Activated CD4-positive, alpha-beta T cell treated with anti-CD3 and anti-CD28 coated beads, Interleukin-2, amount 10 ng/mL, durations not matched to agents 7 days and 5 days (primary cell): ENCODE results near the gene ZBTB46. TPM values are rescaled to one million over a fixed set of nuclear protein-coding genes. Genes with fewer than 3 reads are reported as not detected.
"Not testable (repeated sequence)": the region's sequence is repeated elsewhere in the genome, so short reads cannot be mapped to it uniquely, and the experiment has no call there.

Experiments
- CTCF ChIA-PET: fragments of 350-600 bp; sonication (Branson Sonifier 250); formaldehyde crosslinking; loops from one replicate; lab custom pipeline; 2021; ENCODE audit warnings: antibody characterized with exemption; lab: Charles Lee
- POLR2A ChIA-PET: fragments of 350-600 bp; sonication (Branson Sonifier 250); formaldehyde crosslinking; loops from one replicate; lab custom pipeline; 2021; ENCODE audit warnings: antibody characterized with exemption; lab: Charles Lee
- DNase-seq: peaks from one replicate; pipeline ENCODE4 v3.0.0-alpha.2; 2020
- H3K27ac Mint-ChIP-seq: one replicate; pipeline ENCODE4 v1.8.0; 2021; ENCODE audit warnings: mild to moderate bottlenecking, moderate library complexity, mixed read lengths
- H3K27me3 Mint-ChIP-seq: one replicate; pipeline ENCODE4 v1.8.0; 2021; ENCODE audit warnings: mixed read lengths
- H3K36me3 Mint-ChIP-seq: one replicate; pipeline ENCODE4 v1.8.0; 2021; ENCODE audit warnings: low read depth, mixed read lengths
- H3K4me1 Mint-ChIP-seq: one replicate; pipeline ENCODE4 v1.8.0; 2021; ENCODE audit warnings: mixed read lengths
- H3K4me3 Mint-ChIP-seq: one replicate; pipeline ENCODE4 v1.8.0; 2021; ENCODE audit warnings: mild to moderate bottlenecking, moderate library complexity, mixed read lengths
- H3K9me3 Mint-ChIP-seq: one replicate; pipeline ENCODE4 v1.8.0; 2021; ENCODE audit warnings: mixed read lengths
- total RNA-seq, 2 experiments: library from RNA; stranded (reverse); gene quantifications; one replicate each; pipeline ENCODE4 v1.2.3, GENCODE V29; 2021

Gene ZBTB46
- total RNA-seq, 2 experiments from 2014 or later = not detected

- DNase-seq = no peak
- Mint-ChIP-seq H3K27ac (peak overlapping the region; percentile 76), H3K4me1 (peaks cover 35% of the 10 kb centered on the region), H3K9me3 (no peaks in the 10 kb centered on the region), H3K36me3 (peaks cover 43% of the 10 kb centered on the region), H3K27me3 (no peaks in the 10 kb centered on the region), H3K4me3 (no peak overlapping the region)
- CTCF ChIA-PET = interaction anchor here (1.5 kb wide), 1 partner anchor 14 kb away, joined by 3 read pairs; no protein-coding TSS in a partner anchor
- POLR2A ChIA-PET = no interaction called here
Observed at GRCh38 chr20:63733117-63733516, 97.9 kb downstream of the ZBTB46 start.

- no peak for DNase-seq
- no peaks in the 10 kb centered on the region for H3K27me3 Mint-ChIP-seq
- H3K4me3 Mint-ChIP-seq = no peak overlapping the region
- no peak overlapping the region for H3K27ac Mint-ChIP-seq
- CTCF ChIA-PET = no interaction called here
- POLR2A ChIA-PET = no interaction called here
- peaks cover 47% of the 10 kb centered on the region for H3K36me3 Mint-ChIP-seq
- peaks cover 41% of the 10 kb centered on the region for H3K4me1 Mint-ChIP-seq
- no peaks in the 10 kb centered on the region for H3K9me3 Mint-ChIP-seq
Observed at GRCh38 chr20:63732118-63733095, 98.7 kb downstream of the ZBTB46 start.

GRCh38 chr20:63731410-63731809, 99.7 kb downstream of the ZBTB46 start:
- CTCF ChIA-PET = interaction anchor here (1.0 kb wide), 1 partner anchor 24 kb away, joined by 4 read pairs; the partner anchor contains the start of genes ARFRP1 and ZGPAT
- H3K4me1 Mint-ChIP-seq = peaks cover 49% of the 10 kb centered on the region
- no peaks in the 10 kb centered on the region for H3K27me3 Mint-ChIP-seq
- POLR2A ChIA-PET = no interaction called here
- peaks cover 47% of the 10 kb centered on the region for H3K36me3 Mint-ChIP-seq
- H3K27ac Mint-ChIP-seq = no peak overlapping the region
- no peak for DNase-seq
- peaks cover 3% of the 10 kb centered on the region for H3K9me3 Mint-ChIP-seq
- no peak overlapping the region for H3K4me3 Mint-ChIP-seq

DNA sequence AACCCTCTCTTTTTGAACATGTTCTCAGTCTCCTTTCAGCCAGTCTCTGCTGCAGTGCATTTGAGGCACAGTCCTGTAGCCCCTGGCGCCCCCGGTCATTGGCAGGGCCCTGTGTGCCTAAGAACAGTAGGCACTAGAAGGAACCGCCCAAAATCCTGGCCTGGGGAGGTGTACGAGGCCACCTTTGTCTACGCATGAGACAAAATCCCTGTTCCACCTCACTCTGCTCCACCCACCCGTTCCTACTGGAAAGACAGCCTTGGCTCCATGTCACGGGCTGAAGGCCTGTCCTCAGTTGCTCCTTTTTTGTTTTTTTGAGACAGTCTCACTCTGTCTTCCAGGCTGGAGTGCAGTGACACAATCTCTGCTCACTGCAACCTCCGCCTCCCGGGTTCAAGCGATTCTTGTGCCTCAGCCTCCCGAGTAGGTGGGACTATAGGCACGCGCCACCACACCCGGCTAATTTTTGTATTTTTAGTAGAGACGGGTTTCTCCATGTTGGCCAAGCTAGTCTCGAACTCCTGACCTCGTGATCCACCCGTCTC, 100.8 kb downstream of the ZBTB46 start:
- POLR2A ChIA-PET, H3K27ac Mint-ChIP-seq, H3K27me3 Mint-ChIP-seq, H3K9me3 Mint-ChIP-seq, DNase-seq, H3K4me3 Mint-ChIP-seq: not testable (repeated sequence)
- H3K36me3 Mint-ChIP-seq = peaks cover 45% of the 10 kb centered on the region
- CTCF ChIA-PET = interaction anchor here (1.0 kb wide), 1 partner anchor 22 kb away, joined by 4 read pairs; the partner anchor contains the start of genes ARFRP1 and ZGPAT
- H3K4me1 Mint-ChIP-seq = peaks cover 40% of the 10 kb centered on the region

- H3K27me3 Mint-ChIP-seq, H3K4me3 Mint-ChIP-seq, DNase-seq: not testable (repeated sequence)
- Mint-ChIP-seq H3K9me3 (peaks cover 16% of the 10 kb centered on the region), H3K27ac (peak overlapping the region; percentile 9), H3K4me1 (peaks cover 40% of the 10 kb centered on the region), H3K36me3 (peaks cover 76% of the 10 kb centered on the region)
- ChIA-PET POLR2A (interaction anchor here (0.6 kb wide), 1 partner anchor 15 kb away, joined by 3 read pairs; the partner anchor contains the start of genes ARFRP1 and ZGPAT), CTCF (interaction anchor here (0.8 to 1.2 kb wide), 6 partner anchors 11 to 186 kb away, joined by 3 to 6 read pairs (median 4); partner anchors contain the start of genes LIME1 and PTK6)
Observed at GRCh38 chr20:63722967-63723622, 108.0 kb downstream of the ZBTB46 start.

DNA sequence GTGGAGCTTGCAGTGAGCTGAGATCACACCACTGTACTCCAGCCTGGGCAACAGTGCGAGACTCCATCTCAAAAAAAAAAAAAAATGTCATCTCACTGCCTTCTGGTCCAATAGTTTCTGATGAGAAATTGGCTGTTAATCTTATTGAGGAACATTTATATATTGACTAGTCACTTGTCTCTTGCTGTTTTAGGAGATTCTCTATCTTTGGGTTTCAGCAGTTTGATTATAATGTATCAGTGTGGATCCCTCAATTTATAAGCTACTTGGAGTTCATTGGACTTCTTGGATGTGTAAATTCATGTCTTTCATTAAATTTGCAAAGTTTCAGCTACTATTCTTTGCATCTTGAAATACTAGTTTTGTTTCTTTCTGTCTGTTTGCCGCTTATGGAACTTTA, 112.1 kb downstream of the ZBTB46 start:
- POLR2A ChIA-PET = no interaction called here
- peaks cover 20% of the 10 kb centered on the region for H3K9me3 Mint-ChIP-seq
- DNase-seq = no peak
- CTCF ChIA-PET = interaction anchor here (0.8 to 1.2 kb wide), 3 partner anchors 9 to 15 kb away, joined by 3 to 4 read pairs (median 3); partner anchors contain the start of genes ARFRP1 and ZGPAT
- no peak overlapping the region for H3K4me3 Mint-ChIP-seq
- peaks cover 84% of the 10 kb centered on the region for H3K36me3 Mint-ChIP-seq
- H3K4me1 Mint-ChIP-seq = peaks cover 29% of the 10 kb centered on the region
- no peaks in the 10 kb centered on the region for H3K27me3 Mint-ChIP-seq
- H3K27ac Mint-ChIP-seq = no peak overlapping the region

GRCh38 chr20:63714858-63715257, 116.2 kb downstream of the ZBTB46 start:
- Mint-ChIP-seq H3K27ac (no peak overlapping the region), H3K27me3 (no peaks in the 10 kb centered on the region), H3K4me1 (peaks cover 42% of the 10 kb centered on the region), H3K36me3 (peaks cover 84% of the 10 kb centered on the region), H3K9me3 (peaks cover 24% of the 10 kb centered on the region), H3K4me3 (no peak overlapping the region)
- CTCF ChIA-PET = interaction anchor here (0.6 to 0.7 kb wide), 2 partner anchors 305 to 780 kb away, joined by 3 read pairs; no protein-coding TSS in a partner anchor
- DNase-seq = no peak
- POLR2A ChIA-PET = no interaction called here

DNA sequence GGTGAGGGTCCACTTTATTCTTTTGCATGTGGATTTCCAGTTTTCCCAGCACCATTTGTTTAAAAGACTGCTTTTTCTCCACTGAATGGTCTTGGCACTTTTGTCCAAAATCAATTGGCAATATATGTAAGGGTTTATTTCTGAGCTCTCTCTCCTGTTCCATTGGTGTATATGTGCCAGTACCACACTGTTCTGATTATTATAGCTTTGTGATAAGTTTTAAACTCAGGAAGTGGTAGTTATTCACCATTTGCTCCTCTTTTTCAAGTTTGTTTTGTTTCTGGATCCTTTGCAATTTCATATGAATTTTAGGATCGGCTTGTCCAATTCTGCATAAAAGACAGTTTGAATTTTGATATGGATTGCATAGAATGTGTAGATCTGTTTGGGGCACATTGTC, 118.9 kb downstream of the ZBTB46 start:
- Mint-ChIP-seq H3K4me1 (peaks cover 45% of the 10 kb centered on the region), H3K9me3 (peaks cover 15% of the 10 kb centered on the region), H3K4me3 (no peak overlapping the region), H3K27ac (no peak overlapping the region), H3K27me3 (no peaks in the 10 kb centered on the region), H3K36me3 (peaks cover 74% of the 10 kb centered on the region)
- ChIA-PET POLR2A (no interaction called here), CTCF (interaction anchor here (0.6 to 1.9 kb wide), 6 partner anchors 10 to 70 kb away, joined by 3 to 8 read pairs (median 4); partner anchors contain the start of gene LIME1)
- DNase-seq = no peak

- DNase-seq = no peak
- Mint-ChIP-seq H3K36me3 (peaks cover 73% of the 10 kb centered on the region), H3K27me3 (no peaks in the 10 kb centered on the region), H3K4me1 (peaks cover 49% of the 10 kb centered on the region), H3K4me3 (no peak overlapping the region), H3K27ac (no peak overlapping the region), H3K9me3 (peaks cover 13% of the 10 kb centered on the region)
- CTCF ChIA-PET = interaction anchor here (0.6 to 1.9 kb wide), 4 partner anchors 11 to 84 kb away, joined by 3 to 7 read pairs (median 4); partner anchors contain the start of gene LIME1
- POLR2A ChIA-PET = no interaction called here
Observed at GRCh38 chr20:63711085-63711645, 119.9 kb downstream of the ZBTB46 start.

DNA sequence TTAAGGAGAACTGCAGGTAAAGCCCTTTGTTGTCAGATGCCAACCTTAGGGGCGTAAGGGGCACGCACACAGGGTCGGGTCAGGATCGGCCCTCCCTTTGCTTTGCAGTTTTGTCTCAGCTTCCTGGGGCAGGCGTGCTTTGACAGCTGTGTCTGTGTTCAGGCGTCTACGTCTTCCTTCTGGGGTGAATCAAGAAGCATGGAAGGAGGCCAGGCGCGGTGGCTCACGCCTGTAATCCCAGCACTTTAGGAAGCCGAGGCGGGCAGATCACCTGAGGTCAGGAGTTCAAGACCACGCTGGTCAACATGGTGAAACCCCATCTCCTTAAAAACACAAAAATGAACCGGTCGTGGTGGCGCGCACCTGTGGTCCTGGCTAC, 121.9 kb downstream of the ZBTB46 start:
- Mint-ChIP-seq H3K36me3 (peaks cover 69% of the 10 kb centered on the region), H3K9me3 (peaks cover 4% of the 10 kb centered on the region), H3K27ac (peak overlapping the region; percentile 50), H3K27me3 (no peaks in the 10 kb centered on the region), H3K4me3 (peak overlapping the region; percentile 76), H3K4me1 (peaks cover 52% of the 10 kb centered on the region)
- POLR2A ChIA-PET = no interaction called here
- no peak for DNase-seq
- CTCF ChIA-PET = interaction anchor here (1.3 to 3.3 kb wide), 4 partner anchors 11 to 330 kb away, joined by 4 to 12 read pairs (median 6); partner anchors contain the start of genes LIME1 and PTK6

GRCh38 chr20:63708301-63709148, 122.5 kb downstream of the ZBTB46 start:
- DNase-seq = no peak
- peaks cover 52% of the 10 kb centered on the region for H3K4me1 Mint-ChIP-seq
- peaks cover 4% of the 10 kb centered on the region for H3K9me3 Mint-ChIP-seq
- peaks cover 66% of the 10 kb centered on the region for H3K36me3 Mint-ChIP-seq
- CTCF ChIA-PET = interaction anchor here (0.9 to 3.4 kb wide), 15 partner anchors 10 to 330 kb away, joined by 3 to 20 read pairs (median 5); partner anchors contain the start of genes LIME1, PTK6 and TPD52L2
- H3K4me3 Mint-ChIP-seq = peak overlapping the region; percentile 76
- POLR2A ChIA-PET = interaction anchor here (0.6 to 1.2 kb wide), 3 partner anchors 14 to 69 kb away, joined by 3 to 4 read pairs (median 3); no protein-coding TSS in a partner anchor
- H3K27me3 Mint-ChIP-seq = no peaks in the 10 kb centered on the region
- peak overlapping the region; percentile 71 for H3K27ac Mint-ChIP-seq
